K562 (cell line): ENCODE data around the gene UBN1. TPM values are rescaled to one million over a fixed set of nuclear protein-coding genes. Genes with fewer than 3 reads are reported as not detected.

Experiments
- ATAC-seq: fragments of 200-7000 bp; cut with Tn5 transposase; 3 replicates; pipeline ENCODE4 v1.9.1; 2020; ENCODE audit warnings: moderate library complexity
- BruUV-seq: library from RNA; stranded (reverse); fragments of 400-500 nt; replicated peaks from 2 replicates; lab custom pipeline; 2021; lab: Mats Ljungman, UMichigan
- CTCF ChIA-PET: fragments of 300-600 bp; formaldehyde crosslinking; extraction: SDS; loops from one replicate; lab custom pipeline; 2021; ENCODE audit warnings: low intra/inter-chr PET ratio; lab: Yijun Ruan, JAX
- POLR2A ChIA-PET: fragments of 300-600, 350-650 bp; sonication (Branson Sonifier 250); formaldehyde crosslinking; extraction: SDS; loops from one replicate; lab custom pipeline; 2021; ENCODE audit warnings: antibody characterized with exemption, inconsistent platforms; lab: Yijun Ruan, JAX
- DNase-seq, 4 experiments: peaks; one replicate each; pipeline versions ENCODE4 v3.0.0 to v3.0.0-alpha.2; 2011 to 2018; ENCODE audit warnings: low spot score in 3 of 4, mixed read lengths in 3 of 4; ENCODE audit errors: extremely low read depth in 1 of 4
- FAIRE-seq: peaks from 2 replicates; lab custom pipeline; 2011; peaks lifted over from hg19 to GRCh38; lab: Jason Lieb, UNC
- H2AFZ ChIP-seq: 2 replicates; pipeline ENCODE4 v1.6.0; 2011; ENCODE audit warnings: low read depth, low read length, control low read depth, inconsistent platforms
- H3K27ac ChIP-seq: fragments of 200-600 bp; 3 replicates; pipeline ENCODE4 v1.8.0; 2011; ENCODE audit warnings: low read depth, mild to moderate bottlenecking, control low read depth, inconsistent platforms, low read length, moderate library complexity, mixed read lengths; ENCODE audit errors: extremely low read depth
- H3K27me3 ChIP-seq, 2 experiments: fragments of 300-600 bp in 1 of 2; 2 replicates in 1 of 2; 3 replicates in 1 of 2; pipeline versions ENCODE4 v1.6.0 to v1.8.0; 2011; ENCODE audit warnings: inconsistent platforms in 2 of 2, low read length in 2 of 2, mild to moderate bottlenecking in 1 of 2, mixed read lengths in 1 of 2, moderate library complexity in 1 of 2; ENCODE audit not compliant: control insufficient read depth in 2 of 2, insufficient read depth in 2 of 2
- H3K36me3 ChIP-seq: fragments of 300-600 bp; 3 replicates; pipeline ENCODE4 v1.8.0; 2011; ENCODE audit warnings: mild to moderate bottlenecking, low read length, inconsistent platforms; ENCODE audit not compliant: control insufficient read depth, insufficient read depth
- H3K4me1 ChIP-seq, 2 experiments: fragments of 200-600 bp in 1 of 2; replicated peaks in 1 of 2; 2 replicates in 1 of 2; 3 replicates in 1 of 2; pipeline versions ENCODE4 v1.5.1 to v1.8.0; 2011; ENCODE audit warnings: inconsistent platforms in 2 of 2, low read length in 2 of 2, mild to moderate bottlenecking in 1 of 2, mixed read lengths in 1 of 2, moderate library complexity in 1 of 2; ENCODE audit not compliant: control insufficient read depth in 2 of 2, insufficient read depth in 2 of 2
- H3K4me2 ChIP-seq: 2 replicates; pipeline ENCODE4 v1.6.1; 2011; ENCODE audit warnings: low read length, control low read depth, inconsistent platforms, mixed read lengths; ENCODE audit not compliant: insufficient read depth
- H3K4me3 ChIP-seq: fragments of 200-600 bp; sonication (generic), shearing (Covaris generic); 2 replicates; pipeline ENCODE4 v1.5.1; 2016; ENCODE audit warnings: control low read depth, inconsistent platforms
- H3K79me2 ChIP-seq: fragments of 200-600 bp; 3 replicates; pipeline ENCODE4 v1.8.0; 2011; ENCODE audit warnings: low read length, inconsistent platforms; ENCODE audit not compliant: control insufficient read depth, insufficient read depth
- H3K9ac ChIP-seq, 2 experiments: 2 replicates each; pipeline versions ENCODE4 v1.6.0 to v1.6.1; 2011; ENCODE audit warnings: low read depth in 2 of 2, low read length in 2 of 2, control low read depth in 1 of 2, inconsistent platforms in 1 of 2, mild to moderate bottlenecking in 1 of 2, mixed read lengths in 1 of 2; ENCODE audit not compliant: insufficient read depth in 1 of 2
- H3K9me1 ChIP-seq: one replicate; pipeline ENCODE4 v1.6.0; 2011; ENCODE audit warnings: inconsistent platforms, mild to moderate bottlenecking, low read length, moderate library complexity; ENCODE audit not compliant: control insufficient read depth, insufficient read depth
- H3K9me3 ChIP-seq: replicated peaks from 2 replicates; pipeline ENCODE4 v1.5.1; 2011; ENCODE audit warnings: low read depth, low read length, inconsistent platforms; ENCODE audit not compliant: control insufficient read depth, insufficient read depth
- H4K20me1 ChIP-seq: replicated peaks from 2 replicates; pipeline ENCODE4 v1.6.1; 2011; ENCODE audit warnings: low read length, inconsistent platforms, mixed read lengths; ENCODE audit not compliant: control insufficient read depth, insufficient read depth
- BCOR ChIP-seq: fragments of 450-650 bp; IDR thresholded peaks from 2 replicates; pipeline ENCODE4 v1.6.1; 2016
- BRCA1 ChIP-seq, 2 experiments: fragments of 450-650 bp in 1 of 2; sonication (generic) in 1 of 2; formaldehyde crosslinking in 1 of 2; IDR thresholded peaks; 2 replicates each; pipeline versions ENCODE4 v1.5.0 to v1.6.1; 2017 to 2020; ENCODE audit warnings: mild to moderate bottlenecking in 1 of 2, missing genetic modification reagents in 1 of 2
- CAMTA2 ChIP-seq: fragments of 250-450 bp; sonication (Bioruptor Pico); conservative IDR thresholded peaks from 2 replicates; pipeline ENCODE4 v1.5.1; 2022
- CREB3 ChIP-seq: fragments of 450-650 bp; conservative IDR thresholded peaks from 2 replicates; pipeline ENCODE4 v1.6.1; 2016; ENCODE audit warnings: missing genetic modification characterization, low read depth, mild to moderate bottlenecking, missing compliant biosample characterization, moderate library complexity
- CREBBP ChIP-seq: IDR thresholded peaks from one replicate; pipeline ENCODE4 v1.6.1; 2012; ENCODE audit warnings: low read depth, mild to moderate bottlenecking, control low read depth, inconsistent platforms, low read length
- HBP1 ChIP-seq: fragments of 450-650 bp; formaldehyde crosslinking; IDR thresholded peaks from 2 replicates; pipeline ENCODE4 v1.4.0; 2022; ENCODE audit warnings: missing genetic modification characterization
- NFATC3 ChIP-seq: fragments of 450-650 bp; IDR thresholded peaks from 2 replicates; pipeline ENCODE4 v1.6.1; 2017; ENCODE audit warnings: mild to moderate bottlenecking
- PHB ChIP-seq: fragments of 250-450 bp; sonication (Bioruptor Pico); IDR thresholded peaks from 2 replicates; pipeline ENCODE4 v1.5.0; 2021
- POLR3G ChIP-seq: IDR thresholded peaks from 2 replicates; pipeline ENCODE4 v1.6.1; 2011; ENCODE audit not compliant: insufficient read length, insufficient replicate concordance; ENCODE audit errors: extremely low read depth
- POU5F1 ChIP-seq: fragments of 150-350 bp; IDR thresholded peaks from 2 replicates; pipeline ENCODE4 v1.6.1; 2014; ENCODE audit warnings: borderline replicate concordance, low read length, low read depth, mild to moderate bottlenecking; ENCODE audit not compliant: partially characterized antibody
- PPARD ChIP-seq: fragments of 250-450 bp; sonication (Bioruptor Pico); IDR thresholded peaks from 2 replicates; pipeline ENCODE4 v1.8.0; 2022; ENCODE audit warnings: inconsistent platforms, mild to moderate bottlenecking, moderate library complexity
- RBFOX2 ChIP-seq: fragments of 200-400 bp; formaldehyde crosslinking; IDR thresholded peaks from 2 replicates; pipeline ENCODE4 v1.6.1; 2017; ENCODE audit warnings: low read depth, mild to moderate bottlenecking, low read length, moderate library complexity
- RBM17 ChIP-seq: fragments of 200-400 bp; formaldehyde crosslinking; IDR thresholded peaks from 2 replicates; pipeline ENCODE4 v1.6.1; 2017; ENCODE audit warnings: low read depth, mild to moderate bottlenecking, low read length, borderline replicate concordance
- SLC30A9 ChIP-seq: fragments of 250-450 bp; sonication (Bioruptor Pico); IDR thresholded peaks from 2 replicates; pipeline ENCODE4 v1.8.0; 2022; ENCODE audit warnings: mild to moderate bottlenecking, moderate library complexity
- SMAD4 ChIP-seq: fragments of 250-450 bp; sonication (Bioruptor Pico); conservative IDR thresholded peaks from 2 replicates; pipeline ENCODE4 v1.8.0; 2021; ENCODE audit warnings: inconsistent platforms, mild to moderate bottlenecking, moderate library complexity
- SMARCA4 ChIP-seq: fragments of 450-650 bp; IDR thresholded peaks from 2 replicates; pipeline ENCODE4 v1.6.1; 2016
- SREBF2 ChIP-seq: sonication (generic); formaldehyde crosslinking; IDR thresholded peaks from 2 replicates; pipeline ENCODE4 v1.4.0; 2020; ENCODE audit warnings: mild to moderate bottlenecking, missing genetic modification reagents
- ZBTB9 ChIP-seq: fragments of 450-650 bp; formaldehyde crosslinking; IDR thresholded peaks from 2 replicates; pipeline ENCODE4 v1.4.0; 2020; ENCODE audit warnings: mild to moderate bottlenecking, moderate library complexity
- ZNF263 ChIP-seq: sonication (generic); formaldehyde crosslinking; IDR thresholded peaks from 2 replicates; pipeline ENCODE4 v1.8.0; 2022; ENCODE audit warnings: mild to moderate bottlenecking, missing genetic modification reagents, borderline replicate concordance
- WGBS: fragments of 100-300 bp; shearing (Covaris generic); methylation state at CpG from one replicate; pipeline ENCODE4 v1.1.6; 2016; ENCODE audit warnings: low coverage, mixed read lengths; ENCODE audit not compliant: insufficient coverage; ENCODE audit errors: missing lambda C conversion rate; 5-methylcytosine and 5-hydroxymethylcytosine counted together
- in situ Hi-C: fragments of 300-500 bp; cut with MboI; formaldehyde crosslinking; loops from 4 replicates; pipeline ENCODE4 v1.15.0; 2018; ENCODE audit warnings: inconsistent platforms, mixed read lengths
- intact Hi-C: fragments of 100-400 bp; cut with micrococcal nuclease; formaldehyde crosslinking; loops from 2 replicates; pipeline ENCODE4 v1.14.2; 2022
- polyA plus RNA-seq, 8 experiments: library from polyadenylated mRNA; depleted of rRNA in 4 of 8; stranded (reverse) in 5 of 8; unstranded in 3 of 8; fragments of >200 nt; fragmentation: Nextera tagmentation in 2 of 8; fragmentation: Illumina TruSeq in 1 of 8; extraction: Ambion mirVana in 2 of 8; extraction: Trizol in 1 of 8; gene quantifications; 2 replicates each; pipeline versions ENCODE4 v1.2.1 to v1.2.3, GENCODE V29; 2011 to 2014; ENCODE audit warnings: inconsistent platforms in 1 of 8, missing spikeins in 1 of 8
- total RNA-seq, 7 experiments: library from RNA; depleted of rRNA in 6 of 7; stranded (reverse); fragments of >200 nt in 6 of 7; fragmentation: Illumina TruSeq in 2 of 7; extraction: Trizol in 2 of 7; gene quantifications; 2 replicates each; pipeline versions ENCODE4 v1.2.1 to v1.2.3, GENCODE V29; 2011 to 2021; ENCODE audit warnings: low replicate concordance in 1 of 7
- TF ChIP-seq, protein P1 (sequence below): sonication (generic); formaldehyde crosslinking; IDR thresholded peaks from 2 replicates; pipeline ENCODE4 v1.8.0; 2022; ENCODE audit warnings: missing genetic modification reagents, mild to moderate bottlenecking, borderline replicate concordance

Gene UBN1
- total and polyA plus RNA-seq, 9 of the 15 experiments (the other 6 are each of a cell fraction or from before 2014, with no cell fraction given): 1.5 to 45.7 (median 20.6) TPM

GRCh38 chr16:4860727-4861342, 13.6 kb downstream of the UBN1 start:
- H3K9me3 ChIP-seq: no peaks in the 10 kb centered on the region
- ChIA-PET POLR2A (interaction anchor here (0.8 to 3.2 kb wide), 5 partner anchors 8 to 25 kb away, joined by 3 to 20 read pairs (median 5); no protein-coding TSS in a partner anchor), CTCF (no interaction called here)
- no peaks in the 10 kb centered on the region for H3K27me3 ChIP-seq
- no peaks in the 10 kb centered on the region for H3K4me1 ChIP-seq
- no peak overlapping the region for H3K4me2 ChIP-seq
- 97% methylated on average over 14 of the region's 14 CpGs for WGBS
- intact Hi-C loops (no loop called here), in situ Hi-C loops (no loop called here)
- peaks cover 90% of the 10 kb centered on the region for H3K36me3 ChIP-seq
- ATAC-seq (no peak), FAIRE-seq (no peak), DNase-seq (no peak)
- no peak overlapping the region for H3K4me3 ChIP-seq
- peaks cover 39% of the 10 kb centered on the region for H3K79me2 ChIP-seq
- H3K9ac ChIP-seq: no peak overlapping the region
- no peak overlapping the region for H3K27ac ChIP-seq
- H4K20me1 ChIP-seq: peaks cover 27% of the 10 kb centered on the region
- no peak for TF ChIP-seq CREB3
- TF ChIP-seq SMAD4 (CRISPR knock-in tag): no peak
- no peak for TF ChIP-seq BCOR
- TF ChIP-seq, protein P1, sequence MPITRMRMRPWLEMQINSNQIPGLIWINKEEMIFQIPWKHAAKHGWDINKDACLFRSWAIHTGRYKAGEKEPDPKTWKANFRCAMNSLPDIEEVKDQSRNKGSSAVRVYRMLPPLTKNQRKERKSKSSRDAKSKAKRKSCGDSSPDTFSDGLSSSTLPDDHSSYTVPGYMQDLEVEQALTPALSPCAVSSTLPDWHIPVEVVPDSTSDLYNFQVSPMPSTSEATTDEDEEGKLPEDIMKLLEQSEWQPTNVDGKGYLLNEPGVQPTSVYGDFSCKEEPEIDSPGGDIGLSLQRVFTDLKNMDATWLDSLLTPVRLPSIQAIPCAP (CRISPR knock-in tag): no peak
- no peak for TF ChIP-seq SMARCA4
- no peak for TF ChIP-seq RBM17
- no peak for TF ChIP-seq NFATC3
- TF ChIP-seq ZNF263 (CRISPR knock-in tag): no peak
- TF ChIP-seq POU5F1: no peak
- no peak for TF ChIP-seq SREBF2 (CRISPR knock-in tag)
- TF ChIP-seq PHB: no peak
- TF ChIP-seq POLR3G: no peak
- TF ChIP-seq ZBTB9 (CRISPR knock-in tag): no peak
- no peak for TF ChIP-seq CAMTA2 (CRISPR knock-in tag)
- TF ChIP-seq SLC30A9: no peak
- TF ChIP-seq HBP1: no peak
- no peak for TF ChIP-seq CREBBP
- TF ChIP-seq PPARD (CRISPR knock-in tag): no peak
- TF ChIP-seq BRCA1 (IDR thresholded peaks at IDR 0.05): no peak
- TF ChIP-seq BRCA1 (CRISPR knock-in tag; IDR thresholded peaks at IDR 0.05): no peak
- no peak for TF ChIP-seq RBFOX2
- no TSS peak for BruUV-seq
- no peaks in the 10 kb centered on the region for H3K9me1 ChIP-seq
- no peak overlapping the region for H2AFZ ChIP-seq
